Prostate gland (tissue), 2 donors: Measurements from ENCODE around the gene PRKG1. TPM values are rescaled to one million over a fixed set of nuclear protein-coding genes. Genes with fewer than 3 reads are reported as not detected.

Experiments used
- DNase-seq: peaks from one replicate; pipeline ENCODE4 v3.0.0-alpha.2; 2019; ENCODE audit warnings: low spot score
- H3K27ac ChIP-seq, 2 donors: fragments of 200-600 bp; sonication (generic); 2 replicates each; pipeline ENCODE4 v1.5.1; 2017 to 2019
- H3K27me3 ChIP-seq: fragments of 200-600 bp; sonication (generic); replicated peaks from 2 replicates; pipeline ENCODE4 v1.5.1; 2019; ENCODE audit not compliant: insufficient read depth
- H3K36me3 ChIP-seq, 2 donors: fragments of 200-600 bp; sonication (generic); 1 replicate in 1 of 2; 2 replicates in 1 of 2; pipeline versions ENCODE4 v1.5.1 to v1.8.1; 2017 to 2019
- H3K4me1 ChIP-seq: fragments of 200-600 bp; sonication (generic); replicated peaks from 2 replicates; pipeline ENCODE4 v1.5.1; 2019
- H3K4me3 ChIP-seq, 2 donors: fragments of 200-600 bp; sonication (generic); 2 replicates each; pipeline ENCODE4 v1.5.1; 2017 to 2019
- H3K9me3 ChIP-seq: fragments of 200-600 bp; sonication (generic); 2 replicates; pipeline ENCODE4 v1.5.1; 2017
- POLR2A ChIP-seq: fragments of 450-650 bp; IDR thresholded peaks from one replicate; pipeline ENCODE4 v1.6.1; 2016; ENCODE audit warnings: antibody characterized with exemption, mild to moderate bottlenecking
- POLR2AphosphoS5 ChIP-seq: sonication (generic); formaldehyde crosslinking; IDR thresholded peaks from one replicate; pipeline ENCODE4 v1.6.1; 2017; ENCODE audit warnings: antibody characterized with exemption
- WGBS: methylation state at CpG from one replicate; pipeline ENCODE4 v1.1.5; 2018; 5-methylcytosine and 5-hydroxymethylcytosine counted together
- intact Hi-C: fragments of 100-400 bp; cut with DNase I; formaldehyde crosslinking; loops from one replicate; pipeline ENCODE4 v1.14.2; 2022
- total RNA-seq, 2 donors: library from RNA; depleted of rRNA; stranded (reverse); fragments of >200 nt; gene quantifications; one replicate each; pipeline ENCODE4 v1.1.0, GENCODE V29; 2016
- TF ChIP-seq, protein P1 (sequence below), 4 experiments: fragments of 200-600 bp in 2 of 4; fragments of 450-650 bp in 2 of 4; sonication (generic) in 2 of 4; IDR thresholded peaks; 1 replicate in 3 of 4; 2 replicates in 1 of 4; pipeline ENCODE4 v1.5.1; 2016 to 2019; ENCODE audit warnings: antibody characterized with exemption in 4 of 4, mild to moderate bottlenecking in 2 of 4, moderate library complexity in 2 of 4

Gene PRKG1
- total RNA-seq, 2 donors from 2014 or later: 2.7 to 9.0 TPM

GRCh38 chr10:52050429-52051047, 976.3 kb downstream of the PRKG1 start:
- H3K9me3 ChIP-seq: no peaks in the 10 kb centered on the region
- H3K36me3 ChIP-seq: no peaks in the 10 kb centered on the region
- 33% methylated on average over 3 of the region's 3 CpGs for WGBS
- DNase-seq: no peak
- TF ChIP-seq POLR2A: no peak
- TF ChIP-seq, protein P1, sequence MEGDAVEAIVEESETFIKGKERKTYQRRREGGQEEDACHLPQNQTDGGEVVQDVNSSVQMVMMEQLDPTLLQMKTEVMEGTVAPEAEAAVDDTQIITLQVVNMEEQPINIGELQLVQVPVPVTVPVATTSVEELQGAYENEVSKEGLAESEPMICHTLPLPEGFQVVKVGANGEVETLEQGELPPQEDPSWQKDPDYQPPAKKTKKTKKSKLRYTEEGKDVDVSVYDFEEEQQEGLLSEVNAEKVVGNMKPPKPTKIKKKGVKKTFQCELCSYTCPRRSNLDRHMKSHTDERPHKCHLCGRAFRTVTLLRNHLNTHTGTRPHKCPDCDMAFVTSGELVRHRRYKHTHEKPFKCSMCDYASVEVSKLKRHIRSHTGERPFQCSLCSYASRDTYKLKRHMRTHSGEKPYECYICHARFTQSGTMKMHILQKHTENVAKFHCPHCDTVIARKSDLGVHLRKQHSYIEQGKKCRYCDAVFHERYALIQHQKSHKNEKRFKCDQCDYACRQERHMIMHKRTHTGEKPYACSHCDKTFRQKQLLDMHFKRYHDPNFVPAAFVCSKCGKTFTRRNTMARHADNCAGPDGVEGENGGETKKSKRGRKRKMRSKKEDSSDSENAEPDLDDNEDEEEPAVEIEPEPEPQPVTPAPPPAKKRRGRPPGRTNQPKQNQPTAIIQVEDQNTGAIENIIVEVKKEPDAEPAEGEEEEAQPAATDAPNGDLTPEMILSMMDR (IDR thresholded peaks at IDR 0.05): no peak
- no peak for TF ChIP-seq POLR2AphosphoS5
- no peaks in the 10 kb centered on the region for H3K27me3 ChIP-seq
- no peak overlapping the region for H3K27ac ChIP-seq
- H3K4me1 ChIP-seq: no peaks in the 10 kb centered on the region
- intact Hi-C loops: no loop called here
- no peak overlapping the region for H3K4me3 ChIP-seq

- no peaks in the 10 kb centered on the region for H3K36me3 ChIP-seq
- H3K27ac ChIP-seq: no peak overlapping the region
- no peaks in the 10 kb centered on the region for H3K4me1 ChIP-seq
- no peak overlapping the region for H3K4me3 ChIP-seq
- TF ChIP-seq, protein P1 (IDR thresholded peaks at IDR 0.05): no peak
- TF ChIP-seq POLR2AphosphoS5 (no peak), POLR2A (no peak)
- H3K9me3 ChIP-seq: no peaks in the 10 kb centered on the region
- DNase-seq: no peak
- H3K27me3 ChIP-seq: no peaks in the 10 kb centered on the region
- 73% methylated on average over 5 of the region's 5 CpGs for WGBS
- intact Hi-C loops: no loop called here
Observed at GRCh38 chr10:52053497-52053896, 979.2 kb downstream of the PRKG1 start.

GRCh38 chr10:52056291-52056690, 982.0 kb downstream of the PRKG1 start:
- intact Hi-C loops: no loop called here
- Histone ChIP-seq H3K4me3 (no peak overlapping the region), H3K9me3 (no peaks in the 10 kb centered on the region), H3K36me3 (no peaks in the 10 kb centered on the region), H3K27me3 (no peaks in the 10 kb centered on the region), H3K27ac (no peak overlapping the region), H3K4me1 (no peaks in the 10 kb centered on the region)
- 53% methylated on average over 2 of the region's 2 CpGs for WGBS
- DNase-seq: no peak
- TF ChIP-seq, protein P1 (IDR thresholded peaks at IDR 0.05): no peak
- TF ChIP-seq POLR2A: no peak
- no peak for TF ChIP-seq POLR2AphosphoS5

GRCh38 chr10:52059089-52059488, 984.8 kb downstream of the PRKG1 start:
- Histone ChIP-seq H3K9me3 (no peaks in the 10 kb centered on the region), H3K27me3 (no peaks in the 10 kb centered on the region), H3K36me3 (no peaks in the 10 kb centered on the region), H3K27ac (no peak overlapping the region), H3K4me1 (no peaks in the 10 kb centered on the region), H3K4me3 (no peak overlapping the region)
- intact Hi-C loops: no loop called here
- TF ChIP-seq, protein P1 (IDR thresholded peaks at IDR 0.05): no peak
- TF ChIP-seq POLR2A (no peak), POLR2AphosphoS5 (no peak)
- DNase-seq: no peak
- 73% methylated on average over 1 of the region's 1 CpG for WGBS

GRCh38 chr10:52063159-52063558, 988.9 kb downstream of the PRKG1 start:
- DNase-seq: no peak
- intact Hi-C loops: no loop called here
- H3K27ac ChIP-seq: no peak overlapping the region
- TF ChIP-seq, protein P1 (IDR thresholded peaks at IDR 0.05): no peak
- TF ChIP-seq POLR2A (no peak), POLR2AphosphoS5 (no peak)
- H3K4me3 ChIP-seq: no peak overlapping the region
- WGBS: 89% methylated on average over 10 of the region's 10 CpGs
- no peaks in the 10 kb centered on the region for H3K4me1 ChIP-seq
- H3K9me3 ChIP-seq: no peaks in the 10 kb centered on the region
- no peaks in the 10 kb centered on the region for H3K27me3 ChIP-seq
- H3K36me3 ChIP-seq: no peaks in the 10 kb centered on the region
